ENCODE results near the gene LRPAP1.
"Not testable (repeated sequence)": the region's sequence is repeated elsewhere in the genome, so short reads cannot be mapped to it uniquely, and the experiment has no call there.

DNA sequence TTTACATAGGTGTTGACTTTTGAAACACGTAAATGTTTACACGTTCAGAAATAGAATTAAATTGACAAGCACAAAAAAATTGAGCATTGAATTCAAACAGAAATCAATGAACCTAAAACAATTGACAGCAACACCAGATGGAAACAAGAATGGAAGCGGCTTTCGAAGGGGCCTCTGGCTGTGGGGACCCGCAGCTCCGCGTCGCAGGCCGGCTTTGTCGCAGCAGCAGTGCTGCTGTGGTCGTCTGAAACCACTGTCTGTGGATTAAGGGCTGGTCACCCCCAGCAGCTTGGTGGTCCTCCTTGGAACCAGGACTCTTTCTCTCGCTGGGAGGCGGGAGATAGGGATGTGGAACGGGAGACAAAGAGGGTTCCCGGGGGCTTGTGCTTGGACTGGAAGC, 37.4 kb upstream of the LRPAP1 start:
- TF ChIP-seq, protein P1, sequence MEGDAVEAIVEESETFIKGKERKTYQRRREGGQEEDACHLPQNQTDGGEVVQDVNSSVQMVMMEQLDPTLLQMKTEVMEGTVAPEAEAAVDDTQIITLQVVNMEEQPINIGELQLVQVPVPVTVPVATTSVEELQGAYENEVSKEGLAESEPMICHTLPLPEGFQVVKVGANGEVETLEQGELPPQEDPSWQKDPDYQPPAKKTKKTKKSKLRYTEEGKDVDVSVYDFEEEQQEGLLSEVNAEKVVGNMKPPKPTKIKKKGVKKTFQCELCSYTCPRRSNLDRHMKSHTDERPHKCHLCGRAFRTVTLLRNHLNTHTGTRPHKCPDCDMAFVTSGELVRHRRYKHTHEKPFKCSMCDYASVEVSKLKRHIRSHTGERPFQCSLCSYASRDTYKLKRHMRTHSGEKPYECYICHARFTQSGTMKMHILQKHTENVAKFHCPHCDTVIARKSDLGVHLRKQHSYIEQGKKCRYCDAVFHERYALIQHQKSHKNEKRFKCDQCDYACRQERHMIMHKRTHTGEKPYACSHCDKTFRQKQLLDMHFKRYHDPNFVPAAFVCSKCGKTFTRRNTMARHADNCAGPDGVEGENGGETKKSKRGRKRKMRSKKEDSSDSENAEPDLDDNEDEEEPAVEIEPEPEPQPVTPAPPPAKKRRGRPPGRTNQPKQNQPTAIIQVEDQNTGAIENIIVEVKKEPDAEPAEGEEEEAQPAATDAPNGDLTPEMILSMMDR (conservative IDR thresholded peaks at IDR 0.05 in 1 of 2, IDR thresholded peaks at IDR 0.05 in 1 of 2; ENCODE audit: low read depth in 1 of 2, low read length in 2 of 2) = not testable (repeated sequence)
- TF ChIP-seq EZH2 (IDR thresholded peaks at IDR 0.05; ENCODE audit: low read length, missing control alignments) = not testable (repeated sequence)

All from fibroblast of lung (primary cell).